ENCODE results near the gene SLC27A1.

The SLC27A1 gene

DNA sequence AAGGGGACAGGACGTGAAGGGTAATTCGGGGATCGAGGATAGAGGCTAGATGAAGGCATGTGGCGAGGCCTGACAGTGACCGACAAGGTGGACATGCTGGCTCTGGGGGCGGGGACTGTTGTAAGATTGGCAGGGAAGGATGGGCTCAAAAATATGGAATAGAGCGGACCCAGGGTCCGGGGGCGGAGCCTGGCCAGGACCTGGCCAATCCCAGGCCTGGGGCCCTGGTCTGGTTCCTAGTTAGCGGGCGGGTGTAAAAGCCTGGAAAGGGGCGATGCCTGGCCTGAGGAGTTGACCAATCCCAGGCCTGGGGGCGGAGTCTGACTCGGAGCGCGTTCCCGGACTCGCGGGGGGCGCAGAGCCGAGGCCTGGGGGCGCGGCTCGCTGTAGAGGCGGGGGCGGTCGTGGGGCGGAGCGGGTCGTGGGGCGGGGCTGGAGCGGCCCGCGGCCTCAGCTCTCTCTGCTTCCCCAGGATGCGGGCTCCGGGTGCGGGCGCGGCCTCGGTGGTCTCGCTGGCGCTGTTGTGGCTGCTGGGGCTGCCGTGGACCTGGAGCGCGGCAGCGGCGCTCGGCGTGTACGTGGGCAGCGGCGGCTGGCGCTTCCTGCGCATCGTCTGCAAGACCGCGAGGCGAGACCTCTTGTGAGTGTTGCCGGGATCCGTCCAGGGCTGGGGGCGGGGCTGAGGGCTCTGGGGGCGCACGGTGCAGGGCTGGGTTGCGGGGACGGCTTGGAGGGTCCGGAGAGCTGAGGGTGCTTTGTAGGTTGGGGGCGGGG is at the start of gene SLC27A1:
SLC27A1 (plus strand) TSS at position 457 of the 774 bp plus-strand sequence; CDS start at position 474, 17 bp downstream.
- peak; percentile 95 for ATAC-seq
- TF ChIP-seq ARNTL (CRISPR knock-in tag; IDR thresholded peaks at IDR 0.05; ENCODE audit: borderline replicate concordance, low read depth), result no peak
- no peak for TF ChIP-seq TCF4 (CRISPR knock-in tag; IDR thresholded peaks at IDR 0.05; ENCODE audit: borderline replicate concordance)
- TF ChIP-seq, protein P1, sequence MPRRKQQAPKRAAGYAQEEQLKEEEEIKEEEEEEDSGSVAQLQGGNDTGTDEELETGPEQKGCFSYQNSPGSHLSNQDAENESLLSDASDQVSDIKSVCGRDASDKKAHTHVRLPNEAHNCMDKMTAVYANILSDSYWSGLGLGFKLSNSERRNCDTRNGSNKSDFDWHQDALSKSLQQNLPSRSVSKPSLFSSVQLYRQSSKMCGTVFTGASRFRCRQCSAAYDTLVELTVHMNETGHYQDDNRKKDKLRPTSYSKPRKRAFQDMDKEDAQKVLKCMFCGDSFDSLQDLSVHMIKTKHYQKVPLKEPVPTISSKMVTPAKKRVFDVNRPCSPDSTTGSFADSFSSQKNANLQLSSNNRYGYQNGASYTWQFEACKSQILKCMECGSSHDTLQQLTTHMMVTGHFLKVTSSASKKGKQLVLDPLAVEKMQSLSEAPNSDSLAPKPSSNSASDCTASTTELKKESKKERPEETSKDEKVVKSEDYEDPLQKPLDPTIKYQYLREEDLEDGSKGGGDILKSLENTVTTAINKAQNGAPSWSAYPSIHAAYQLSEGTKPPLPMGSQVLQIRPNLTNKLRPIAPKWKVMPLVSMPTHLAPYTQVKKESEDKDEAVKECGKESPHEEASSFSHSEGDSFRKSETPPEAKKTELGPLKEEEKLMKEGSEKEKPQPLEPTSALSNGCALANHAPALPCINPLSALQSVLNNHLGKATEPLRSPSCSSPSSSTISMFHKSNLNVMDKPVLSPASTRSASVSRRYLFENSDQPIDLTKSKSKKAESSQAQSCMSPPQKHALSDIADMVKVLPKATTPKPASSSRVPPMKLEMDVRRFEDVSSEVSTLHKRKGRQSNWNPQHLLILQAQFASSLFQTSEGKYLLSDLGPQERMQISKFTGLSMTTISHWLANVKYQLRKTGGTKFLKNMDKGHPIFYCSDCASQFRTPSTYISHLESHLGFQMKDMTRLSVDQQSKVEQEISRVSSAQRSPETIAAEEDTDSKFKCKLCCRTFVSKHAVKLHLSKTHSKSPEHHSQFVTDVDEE (CRISPR knock-in tag; IDR thresholded peaks at IDR 0.05), result no peak
- TF ChIP-seq, protein P2, sequence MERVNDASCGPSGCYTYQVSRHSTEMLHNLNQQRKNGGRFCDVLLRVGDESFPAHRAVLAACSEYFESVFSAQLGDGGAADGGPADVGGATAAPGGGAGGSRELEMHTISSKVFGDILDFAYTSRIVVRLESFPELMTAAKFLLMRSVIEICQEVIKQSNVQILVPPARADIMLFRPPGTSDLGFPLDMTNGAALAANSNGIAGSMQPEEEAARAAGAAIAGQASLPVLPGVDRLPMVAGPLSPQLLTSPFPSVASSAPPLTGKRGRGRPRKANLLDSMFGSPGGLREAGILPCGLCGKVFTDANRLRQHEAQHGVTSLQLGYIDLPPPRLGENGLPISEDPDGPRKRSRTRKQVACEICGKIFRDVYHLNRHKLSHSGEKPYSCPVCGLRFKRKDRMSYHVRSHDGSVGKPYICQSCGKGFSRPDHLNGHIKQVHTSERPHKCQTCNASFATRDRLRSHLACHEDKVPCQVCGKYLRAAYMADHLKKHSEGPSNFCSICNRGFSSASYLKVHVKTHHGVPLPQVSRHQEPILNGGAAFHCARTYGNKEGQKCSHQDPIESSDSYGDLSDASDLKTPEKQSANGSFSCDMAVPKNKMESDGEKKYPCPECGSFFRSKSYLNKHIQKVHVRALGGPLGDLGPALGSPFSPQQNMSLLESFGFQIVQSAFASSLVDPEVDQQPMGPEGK (CRISPR knock-in tag; IDR thresholded peaks at IDR 0.05; ENCODE audit: borderline replicate concordance), result no peak

DNA sequence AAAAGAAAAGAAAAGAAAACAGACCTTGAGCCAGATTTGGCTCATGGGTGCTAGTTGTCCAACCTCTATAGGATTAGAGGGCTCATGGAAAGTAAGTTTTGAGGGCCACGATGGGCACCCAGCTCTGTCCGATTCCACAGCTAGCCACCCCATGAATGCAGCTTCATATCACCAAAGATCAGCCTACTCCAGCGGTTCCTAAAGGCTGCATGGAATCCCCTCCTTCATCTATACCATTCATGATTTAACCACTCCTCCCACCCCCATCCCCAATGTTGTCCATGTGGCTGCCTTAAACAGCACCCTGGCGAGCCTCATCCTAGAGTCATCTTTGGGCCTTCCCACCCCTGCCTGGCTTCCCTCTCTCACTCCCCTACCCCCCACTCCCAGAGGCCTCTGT is 48.4 kb upstream of the SLC27A1 start:
- ATAC-seq, result no peak
- TF ChIP-seq ZNF70 (CRISPR knock-in tag; IDR thresholded peaks at IDR 0.05), result peak; percentile 95
- TF ChIP-seq SNAI2 (CRISPR knock-in tag; IDR thresholded peaks at IDR 0.05), result no peak

DNA sequence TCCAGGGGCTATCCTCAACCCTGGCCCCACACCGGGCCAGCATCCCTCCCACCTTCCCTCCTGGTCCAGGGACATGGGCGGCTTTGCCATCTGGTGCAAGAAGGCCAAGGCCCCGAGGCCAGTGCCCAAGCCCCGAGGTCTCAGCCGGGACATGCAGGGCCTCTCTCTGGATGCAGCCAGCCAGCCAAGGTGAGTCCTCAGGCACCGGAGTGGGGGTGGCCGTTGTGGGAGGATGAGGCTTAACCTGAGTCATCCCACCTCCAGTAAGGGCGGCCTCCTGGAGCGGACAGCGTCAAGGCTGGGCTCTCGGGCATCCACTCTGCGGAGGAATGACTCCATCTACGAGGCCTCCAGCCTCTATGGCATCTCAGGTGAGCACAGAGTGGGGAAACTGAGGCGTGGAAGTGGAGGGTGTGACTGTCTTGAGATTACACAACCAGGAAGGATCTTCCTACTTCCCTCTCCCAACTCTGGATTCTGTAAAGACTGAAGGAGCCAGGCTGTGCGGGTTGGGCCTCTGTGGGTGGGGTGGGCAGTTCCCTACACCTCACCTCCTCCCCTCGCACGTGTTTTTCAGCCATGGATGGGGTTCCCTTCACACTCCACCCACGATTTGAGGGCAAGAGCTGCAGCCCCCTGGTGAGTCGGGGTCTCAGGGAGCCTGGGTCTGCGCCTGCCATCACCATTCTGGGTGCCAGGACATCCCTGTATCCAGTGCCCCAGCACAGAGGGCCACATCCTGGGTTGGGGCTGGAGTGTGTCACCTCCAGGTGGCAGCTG is 46.7 kb upstream of the SLC27A1 start:
- ATAC-seq, result no peak

More for the DNA sequence above, 46.7 kb upstream of the SLC27A1 start:
- TF ChIP-seq TCF4 (CRISPR knock-in tag; IDR thresholded peaks at IDR 0.05; ENCODE audit: borderline replicate concordance) (no peak), ARNTL (CRISPR knock-in tag; IDR thresholded peaks at IDR 0.05; ENCODE audit: borderline replicate concordance, low read depth) (no peak), ISL1 (CRISPR knock-in tag; IDR thresholded peaks at IDR 0.05) (no peak), ESRRG (CRISPR knock-in tag; IDR thresholded peaks at IDR 0.05) (no peak), RARB (CRISPR knock-in tag; IDR thresholded peaks at IDR 0.05) (no peak), ZC3H10 (CRISPR knock-in tag; IDR thresholded peaks at IDR 0.05) (no peak), ZFP30 (CRISPR knock-in tag; IDR thresholded peaks at IDR 0.05) (no peak), CSDC2 (CRISPR knock-in tag; IDR thresholded peaks at IDR 0.05) (no peak), ZFP3 (CRISPR knock-in tag; IDR thresholded peaks at IDR 0.05) (no peak), BACH2 (CRISPR knock-in tag; IDR thresholded peaks at IDR 0.05; ENCODE audit: borderline replicate concordance) (no peak), ZNF70 (CRISPR knock-in tag; IDR thresholded peaks at IDR 0.05) (no peak)
- TF ChIP-seq, protein P3, sequence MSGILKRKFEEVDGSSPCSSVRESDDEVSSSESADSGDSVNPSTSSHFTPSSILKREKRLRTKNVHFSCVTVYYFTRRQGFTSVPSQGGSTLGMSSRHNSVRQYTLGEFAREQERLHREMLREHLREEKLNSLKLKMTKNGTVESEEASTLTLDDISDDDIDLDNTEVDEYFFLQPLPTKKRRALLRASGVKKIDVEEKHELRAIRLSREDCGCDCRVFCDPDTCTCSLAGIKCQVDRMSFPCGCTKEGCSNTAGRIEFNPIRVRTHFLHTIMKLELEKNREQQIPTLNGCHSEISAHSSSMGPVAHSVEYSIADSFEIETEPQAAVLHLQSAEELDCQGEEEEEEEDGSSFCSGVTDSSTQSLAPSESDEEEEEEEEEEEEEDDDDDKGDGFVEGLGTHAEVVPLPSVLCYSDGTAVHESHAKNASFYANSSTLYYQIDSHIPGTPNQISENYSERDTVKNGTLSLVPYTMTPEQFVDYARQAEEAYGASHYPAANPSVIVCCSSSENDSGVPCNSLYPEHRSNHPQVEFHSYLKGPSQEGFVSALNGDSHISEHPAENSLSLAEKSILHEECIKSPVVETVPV (CRISPR knock-in tag; IDR thresholded peaks at IDR 0.05), result no peak
- TF ChIP-seq, protein P2 (CRISPR knock-in tag; IDR thresholded peaks at IDR 0.05; ENCODE audit: borderline replicate concordance), result no peak
- TF ChIP-seq, protein P4, sequence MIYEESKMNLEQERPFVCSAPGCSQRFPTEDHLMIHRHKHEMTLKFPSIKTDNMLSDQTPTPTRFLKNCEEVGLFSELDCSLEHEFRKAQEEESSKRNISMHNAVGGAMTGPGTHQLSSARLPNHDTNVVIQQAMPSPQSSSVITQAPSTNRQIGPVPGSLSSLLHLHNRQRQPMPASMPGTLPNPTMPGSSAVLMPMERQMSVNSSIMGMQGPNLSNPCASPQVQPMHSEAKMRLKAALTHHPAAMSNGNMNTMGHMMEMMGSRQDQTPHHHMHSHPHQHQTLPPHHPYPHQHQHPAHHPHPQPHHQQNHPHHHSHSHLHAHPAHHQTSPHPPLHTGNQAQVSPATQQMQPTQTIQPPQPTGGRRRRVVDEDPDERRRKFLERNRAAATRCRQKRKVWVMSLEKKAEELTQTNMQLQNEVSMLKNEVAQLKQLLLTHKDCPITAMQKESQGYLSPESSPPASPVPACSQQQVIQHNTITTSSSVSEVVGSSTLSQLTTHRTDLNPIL (CRISPR knock-in tag; IDR thresholded peaks at IDR 0.05; ENCODE audit: low read depth), result no peak
- TF ChIP-seq, protein P5, sequence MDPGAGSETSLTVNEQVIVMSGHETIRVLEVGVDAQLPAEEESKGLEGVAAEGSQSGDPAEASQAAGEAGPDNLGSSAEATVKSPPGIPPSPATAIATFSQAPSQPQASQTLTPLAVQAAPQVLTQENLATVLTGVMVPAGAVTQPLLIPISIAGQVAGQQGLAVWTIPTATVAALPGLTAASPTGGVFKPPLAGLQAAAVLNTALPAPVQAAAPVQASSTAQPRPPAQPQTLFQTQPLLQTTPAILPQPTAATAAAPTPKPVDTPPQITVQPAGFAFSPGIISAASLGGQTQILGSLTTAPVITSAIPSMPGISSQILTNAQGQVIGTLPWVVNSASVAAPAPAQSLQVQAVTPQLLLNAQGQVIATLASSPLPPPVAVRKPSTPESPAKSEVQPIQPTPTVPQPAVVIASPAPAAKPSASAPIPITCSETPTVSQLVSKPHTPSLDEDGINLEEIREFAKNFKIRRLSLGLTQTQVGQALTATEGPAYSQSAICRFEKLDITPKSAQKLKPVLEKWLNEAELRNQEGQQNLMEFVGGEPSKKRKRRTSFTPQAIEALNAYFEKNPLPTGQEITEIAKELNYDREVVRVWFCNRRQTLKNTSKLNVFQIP (CRISPR knock-in tag; IDR thresholded peaks at IDR 0.05; ENCODE audit: borderline replicate concordance, low read depth), result no peak
